GM12878 (cell line): ENCODE data around the gene IFNL1. TPM values are rescaled to one million over a fixed set of nuclear protein-coding genes. Genes with fewer than 3 reads are reported as not detected.

ENCODE experiments used
- ATAC-seq: fragments of 200-7000 bp; cut with Tn5 transposase; 3 replicates; pipeline ENCODE4 v1.9.1; 2020; ENCODE audit warnings: mild to moderate bottlenecking, moderate library complexity
- BruUV-seq: library from RNA; stranded (reverse); fragments of 400-500 nt; replicated peaks from 2 replicates; lab custom pipeline; 2021; lab: Mats Ljungman, UMichigan
- CTCF ChIA-PET: fragments of 300-600 bp; sonication (Branson Sonifier 250); formaldehyde crosslinking; extraction: SDS; loops from one replicate; lab custom pipeline; 2021; ENCODE audit warnings: inconsistent platforms; lab: Yijun Ruan, JAX
- POLR2A ChIA-PET: fragments of 350-600 bp; formaldehyde crosslinking; extraction: SDS; loops from one replicate; lab custom pipeline; 2021; ENCODE audit warnings: inconsistent platforms; lab: Charles Lee
- RAD21 ChIA-PET: fragments of 300-600 bp; sonication (Branson Sonifier 250); formaldehyde crosslinking; loops from one replicate; lab custom pipeline; 2023; ENCODE audit warnings: antibody characterized with exemption; ENCODE audit not compliant: unreplicated experiment; lab: Charles Lee
- SMC1A ChIA-PET: fragments of 300-600 bp; sonication (Branson Sonifier 250); formaldehyde crosslinking; loops from one replicate; lab custom pipeline; 2023; ENCODE audit not compliant: unreplicated experiment, uncharacterized antibody; lab: Charles Lee
- DNase-seq: peaks from one replicate; pipeline ENCODE4 v3.0.0-alpha.2; 2011; ENCODE audit warnings: low read depth, low spot score
- FAIRE-seq: peaks from 3 replicates; lab custom pipeline; 2011; peaks lifted over from hg19 to GRCh38; lab: Jason Lieb, UNC
- H2AFZ ChIP-seq: 2 replicates; pipeline ENCODE4 v1.6.0; 2011; ENCODE audit warnings: low read depth, low read length, control low read depth; ENCODE audit not compliant: control insufficient read depth
- H3K27ac ChIP-seq: 2 replicates; pipeline ENCODE4 v1.5.1; 2011; ENCODE audit warnings: control low read depth; ENCODE audit not compliant: control insufficient read depth, insufficient read depth
- H3K27me3 ChIP-seq, 2 experiments: replicated peaks in 1 of 2; 2 replicates each; pipeline versions ENCODE4 v1.6.0 to v1.6.1; 2011; ENCODE audit warnings: low read length in 1 of 2; ENCODE audit not compliant: control insufficient read depth in 2 of 2, insufficient read depth in 2 of 2
- H3K36me3 ChIP-seq, 2 experiments: 2 replicates each; pipeline ENCODE4 v1.5.1; 2011; ENCODE audit warnings: low read length in 1 of 2; ENCODE audit not compliant: control insufficient read depth in 2 of 2, insufficient read depth in 2 of 2
- H3K4me1 ChIP-seq: 2 replicates; pipeline ENCODE4 v1.6.1; 2011; ENCODE audit warnings: mild to moderate bottlenecking, low read length, moderate library complexity, mixed read lengths; ENCODE audit not compliant: control insufficient read depth, insufficient read depth
- H3K4me2 ChIP-seq: 2 replicates; pipeline ENCODE4 v1.6.0; 2011; ENCODE audit warnings: control low read depth; ENCODE audit not compliant: control insufficient read depth, insufficient read depth
- H3K4me3 ChIP-seq: fragments of 200-600 bp; sonication (generic); 2 replicates; pipeline ENCODE4 v1.5.1; 2016
- H3K79me2 ChIP-seq: 2 replicates; pipeline ENCODE4 v1.6.0; 2011; ENCODE audit warnings: low read length; ENCODE audit not compliant: control insufficient read depth, insufficient read depth
- H3K9ac ChIP-seq: 2 replicates; pipeline ENCODE4 v1.8.0; 2011; ENCODE audit warnings: low read length, control low read depth, mixed read lengths; ENCODE audit not compliant: control insufficient read depth, insufficient read depth
- H3K9me3 ChIP-seq: replicated peaks from 3 replicates; pipeline ENCODE4 v1.5.1; 2011; ENCODE audit warnings: mild to moderate bottlenecking, low read length; ENCODE audit not compliant: control insufficient read depth, insufficient read depth
- H4K20me1 ChIP-seq: 2 replicates; pipeline ENCODE4 v1.6.0; 2011; ENCODE audit not compliant: control insufficient read depth, insufficient read depth
- BCL3 ChIP-seq: IDR thresholded peaks from 2 replicates; pipeline ENCODE4 v1.6.1; 2011; ENCODE audit warnings: borderline replicate concordance, low read depth, mild to moderate bottlenecking, moderate library complexity, low read length; ENCODE audit not compliant: insufficient read depth, poor library complexity, severe bottlenecking
- CBFB ChIP-seq: IDR thresholded peaks from 2 replicates; pipeline ENCODE4 v1.6.1; 2016; ENCODE audit warnings: antibody characterized with exemption, low read depth
- CREM ChIP-seq: IDR thresholded peaks from 2 replicates; pipeline ENCODE4 v1.6.1; 2014; ENCODE audit warnings: antibody characterized with exemption, low read depth
- EZH2 ChIP-seq: IDR thresholded peaks from 2 replicates; pipeline ENCODE4 v1.6.1; 2012; ENCODE audit warnings: low read depth, mild to moderate bottlenecking, control low read depth, inconsistent platforms, low read length, borderline replicate concordance; ENCODE audit not compliant: control insufficient read depth
- IRF5 ChIP-seq: fragments of 450-650 bp; IDR thresholded peaks from 2 replicates; pipeline ENCODE4 v1.6.1; 2017; ENCODE audit warnings: borderline replicate concordance
- JUNB ChIP-seq: IDR thresholded peaks from 2 replicates; pipeline ENCODE4 v1.6.1; 2016; ENCODE audit warnings: antibody characterized with exemption, mild to moderate bottlenecking
- KDM1A ChIP-seq: fragments of 200-600 bp; sonication (generic); IDR thresholded peaks from 2 replicates; pipeline ENCODE4 v1.6.1; 2016; ENCODE audit warnings: borderline replicate concordance
- MYC ChIP-seq: IDR thresholded peaks from 2 replicates; pipeline ENCODE4 v1.6.1; 2011; ENCODE audit warnings: mild to moderate bottlenecking, low read length, moderate library complexity, inconsistent platforms; ENCODE audit not compliant: insufficient read depth, insufficient replicate concordance, insufficient read length, severe bottlenecking
- NFXL1 ChIP-seq: fragments of 450-650 bp; IDR thresholded peaks from 2 replicates; pipeline ENCODE4 v1.6.1; 2017; ENCODE audit warnings: antibody characterized with exemption, mild to moderate bottlenecking, borderline replicate concordance
- NR2F1 ChIP-seq: fragments of 450-650 bp; conservative IDR thresholded peaks from 2 replicates; pipeline ENCODE4 v1.6.1; 2017; ENCODE audit warnings: mild to moderate bottlenecking
- SP1 ChIP-seq: IDR thresholded peaks from one replicate; pipeline ENCODE4 v1.6.1; 2011; ENCODE audit warnings: low read depth, low read length
- SREBF1 ChIP-seq: IDR thresholded peaks from 2 replicates; pipeline ENCODE4 v1.6.1; 2012; ENCODE audit warnings: mild to moderate bottlenecking, low read length
- SREBF2 ChIP-seq: IDR thresholded peaks from 2 replicates; pipeline ENCODE4 v1.6.1; 2012; ENCODE audit warnings: mild to moderate bottlenecking, low read length
- TBL1XR1 ChIP-seq: IDR thresholded peaks from 2 replicates; pipeline ENCODE4 v1.6.1; 2012; ENCODE audit warnings: low read depth, low read length, improper control_type of control experiment
- WRNIP1 ChIP-seq: IDR thresholded peaks from 2 replicates; pipeline ENCODE4 v1.6.1; 2011; ENCODE audit warnings: low read depth, low read length, improper control_type of control experiment, borderline replicate concordance
- YBX1 ChIP-seq: fragments of 450-650 bp; IDR thresholded peaks from 2 replicates; pipeline ENCODE4 v1.6.1; 2016; ENCODE audit warnings: antibody characterized with exemption
- ZBTB33 ChIP-seq: fragments of 450-650 bp; IDR thresholded peaks from 2 replicates; pipeline ENCODE4 v1.6.1; 2017; ENCODE audit warnings: mild to moderate bottlenecking
- ZBTB40 ChIP-seq: fragments of 450-650 bp; IDR thresholded peaks from 2 replicates; pipeline ENCODE4 v1.6.1; 2016; ENCODE audit warnings: mild to moderate bottlenecking, moderate library complexity, borderline replicate concordance
- WGBS: methylation state at CpG from one replicate; pipeline ENCODE4 v1.1.6; 2016; ENCODE audit warnings: low lambda C conversion rate; ENCODE audit not compliant: insufficient replicate concordance, insufficient coverage; ENCODE audit errors: missing lambda C conversion rate; 5-methylcytosine and 5-hydroxymethylcytosine counted together
- in situ Hi-C: fragments of 300-500 bp; cut with MboI; formaldehyde crosslinking; loops from 9 replicates; pipeline ENCODE4 v1.14.3; 2018; ENCODE audit warnings: mixed read lengths
- intact Hi-C: fragments of 100-400 bp; cut with micrococcal nuclease; formaldehyde crosslinking; loops from one replicate; pipeline ENCODE4 v1.14.2; 2022; ENCODE audit not compliant: unreplicated experiment
- polyA plus RNA-seq, 11 experiments: library from polyadenylated mRNA; depleted of rRNA in 4 of 11; unstranded in 6 of 11; stranded (reverse) in 5 of 11; fragments of >200 nt; fragmentation: Nextera tagmentation in 4 of 11; fragmentation: Illumina TruSeq in 1 of 11; extraction: Ambion mirVana in 4 of 11; extraction: Trizol in 1 of 11; gene quantifications; 1 replicate in 1 of 11; 2 replicates in 10 of 11; pipeline versions ENCODE4 v1.2.1 to v1.2.3, GENCODE V29; 2011 to 2016; ENCODE audit warnings: inconsistent platforms in 2 of 11, missing spikeins in 2 of 11, low read depth in 1 of 11
- total RNA-seq, 4 experiments: library from RNA; depleted of rRNA in 3 of 4; stranded (reverse); fragments of >200 nt in 3 of 4; fragmentation: Illumina TruSeq in 1 of 4; extraction: Trizol in 1 of 4; gene quantifications; 2 replicates each; pipeline versions ENCODE4 v1.2.1 to v1.2.3, GENCODE V29; 2013 to 2021

IFNL1 gene
- total and polyA plus RNA-seq, 10 of the 15 experiments (the other 5 are each of a cell fraction or from before 2014, with no cell fraction given) = not detected

GRCh38 chr19:39263912-39264305 is 32.3 kb upstream of the IFNL1 start:
- DNase-seq (no peak), ATAC-seq (no peak), FAIRE-seq (no peak)
- intact Hi-C loops (no loop called here), in situ Hi-C loops (no loop called here)
- H3K4me3 ChIP-seq = no peak overlapping the region
- H3K9me3 ChIP-seq = no peaks in the 10 kb centered on the region
- no peak overlapping the region for H3K9ac ChIP-seq
- ChIA-PET SMC1A (no interaction called here), CTCF (no interaction called here), RAD21 (no interaction called here), POLR2A (no interaction called here)
- no TSS peak for BruUV-seq
- H3K4me1 ChIP-seq = no peaks in the 10 kb centered on the region
- H4K20me1 ChIP-seq = no peaks in the 10 kb centered on the region
- peaks cover 0 to 3% of the 10 kb centered on the region in 2 experiments; a peak in 3 of 4 replicates for H3K27me3 ChIP-seq
- no peaks in the 10 kb centered on the region for H3K79me2 ChIP-seq
- no peak overlapping the region for H3K4me2 ChIP-seq
- no peak overlapping the region for H2AFZ ChIP-seq
- no peak overlapping the region for H3K27ac ChIP-seq
- H3K36me3 ChIP-seq = no peaks in the 10 kb centered on the region
- 18% methylated on average over 16 of the region's 17 CpGs for WGBS
- TF ChIP-seq IRF5 (no peak), WRNIP1 (no peak), CREM (no peak), SP1 (no peak), CBFB (no peak), SREBF1 (no peak), NFXL1 (no peak), ZBTB33 (no peak), BCL3 (no peak), JUNB (no peak), KDM1A (no peak), MYC (no peak), EZH2 (no peak), YBX1 (no peak), NR2F1 (no peak), TBL1XR1 (no peak), ZBTB40 (no peak), SREBF2 (no peak)
